ENCODE measurements around the gene ZFYVE19.
A peak's percentile ranks its signal among the peaks of the same experiment; 100 is the strongest.

The ZFYVE19 gene

DNA sequence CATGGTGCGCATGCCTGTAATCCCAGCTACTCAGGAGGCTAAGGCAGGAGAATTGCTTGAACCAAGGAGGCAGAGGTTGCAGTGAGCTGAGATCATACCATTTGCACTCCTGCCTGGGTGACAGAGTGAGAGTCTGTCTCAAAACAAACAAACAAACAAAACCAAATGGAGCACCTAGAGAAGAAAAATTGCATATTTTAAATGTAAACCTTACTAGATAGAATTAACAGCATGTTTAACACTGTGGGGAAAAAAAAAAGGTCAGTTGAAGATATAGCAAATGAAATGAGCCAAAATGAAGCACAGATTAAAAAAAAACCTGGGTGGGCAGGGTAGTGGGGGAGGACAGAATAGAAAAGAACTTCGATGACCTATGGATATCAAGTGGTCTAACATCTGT lies 14.3 kb downstream of the ZFYVE19 start:
- Mint-ChIP-seq H3K27me3 (no peaks in the 10 kb centered on the region), H3K4me3 (no peak overlapping the region), H3K9me3 (no peaks in the 10 kb centered on the region), H3K4me1 (no peaks in the 10 kb centered on the region), H3K36me3 (ENCODE audit: low read depth) (no peaks in the 10 kb centered on the region), H3K27ac (no peak overlapping the region)
- DNase-seq (no peak), ATAC-seq (no peak)

- H3K4me3 Mint-ChIP-seq, result no peak overlapping the region
- H3K9me3 Mint-ChIP-seq, result no peaks in the 10 kb centered on the region
- DNase-seq (no peak), ATAC-seq (no peak)
- H3K27ac Mint-ChIP-seq, result no peak overlapping the region
- H3K4me1 Mint-ChIP-seq, result no peaks in the 10 kb centered on the region
- H3K27me3 Mint-ChIP-seq, result no peaks in the 10 kb centered on the region
- no peaks in the 10 kb centered on the region for H3K36me3 Mint-ChIP-seq (ENCODE audit: low read depth)
Observed at GRCh38 chr15:40823572-40824343, 16.9 kb downstream of the ZFYVE19 start.

DNA sequence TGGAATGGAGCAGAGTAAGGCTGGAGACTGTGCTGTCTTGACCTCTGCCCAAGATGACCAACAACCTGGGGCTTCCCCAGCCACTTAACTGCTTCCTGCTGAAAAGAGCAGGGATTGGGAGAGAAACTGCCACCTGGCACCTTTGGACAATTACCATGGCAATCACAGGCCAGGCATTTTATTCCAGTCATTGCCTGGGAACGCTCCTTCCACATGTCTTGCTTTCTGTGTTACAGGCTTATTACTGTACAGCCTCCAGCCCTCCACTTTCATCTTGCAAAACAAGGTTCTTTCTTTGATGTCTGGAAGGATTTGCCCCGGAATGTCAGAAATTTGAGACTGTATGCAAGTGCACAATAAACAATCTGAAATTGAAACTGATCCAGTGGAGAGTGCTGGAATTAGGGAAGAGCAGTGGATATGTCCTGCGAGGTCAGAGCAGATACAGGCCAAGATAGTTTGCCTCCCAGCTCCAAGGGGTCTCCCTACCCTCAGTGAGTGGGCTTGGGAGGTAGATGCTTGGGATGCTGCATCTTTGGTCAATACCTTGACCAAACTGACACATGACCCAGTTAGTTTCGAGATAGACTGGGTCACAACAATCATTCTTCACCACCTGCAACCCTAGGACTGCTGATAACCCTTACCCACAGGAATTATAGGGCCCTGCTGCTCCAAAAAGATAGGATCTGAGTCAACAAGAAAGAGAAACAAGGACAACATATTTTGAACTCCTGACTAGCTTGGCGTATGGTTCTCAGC lies 19.0 kb downstream of the ZFYVE19 start:
- DNase-seq (no peak), ATAC-seq (no peak)
- Mint-ChIP-seq H3K9me3 (no peaks in the 10 kb centered on the region), H3K4me3 (no peak overlapping the region), H3K27me3 (no peaks in the 10 kb centered on the region), H3K27ac (no peak overlapping the region), H3K4me1 (no peaks in the 10 kb centered on the region), H3K36me3 (ENCODE audit: low read depth) (no peaks in the 10 kb centered on the region)

GRCh38 chr15:40826423-40827075 lies 19.7 kb downstream of the ZFYVE19 start:
- Mint-ChIP-seq H3K27ac (no peak overlapping the region), H3K4me3 (no peak overlapping the region), H3K27me3 (no peaks in the 10 kb centered on the region), H3K4me1 (no peaks in the 10 kb centered on the region), H3K9me3 (no peaks in the 10 kb centered on the region), H3K36me3 (ENCODE audit: low read depth) (no peaks in the 10 kb centered on the region)
- ATAC-seq (no peak), DNase-seq (no peak)

DNA sequence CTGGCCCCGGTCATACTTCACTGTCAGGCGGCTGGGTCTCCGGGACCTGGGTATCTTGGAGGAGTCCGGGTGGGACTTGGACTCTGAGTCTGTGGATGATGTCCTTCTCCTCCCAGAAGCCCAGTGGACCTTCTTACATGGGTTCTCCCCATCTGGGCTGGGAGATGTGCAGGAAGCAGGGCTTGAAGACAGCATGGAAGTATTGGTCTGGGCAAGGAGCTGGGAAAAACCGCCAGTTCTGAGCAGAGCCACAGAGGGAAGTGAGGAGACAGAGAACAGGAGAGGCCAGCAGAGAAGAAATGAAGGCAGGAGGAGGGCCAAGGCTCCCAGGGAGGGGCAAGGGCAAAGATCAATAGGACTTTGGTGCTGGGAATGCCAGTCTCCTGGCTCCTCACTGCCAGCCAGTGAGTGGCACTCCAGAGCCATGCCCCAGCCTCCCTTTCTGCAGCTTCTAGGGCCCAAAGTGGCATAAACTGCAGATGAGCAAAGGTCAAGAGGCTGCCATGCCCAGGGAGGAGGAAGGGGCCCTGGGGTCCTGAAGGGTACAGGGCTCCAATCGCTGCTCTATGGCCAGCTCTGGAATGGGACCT lies 21.7 kb downstream of the ZFYVE19 start, which contains the start of gene PPP1R14D:
Gene PPP1R14D, minus strand, starts transcription at position 262 of the 590 bp plus-strand sequence. Its CDS starts 67 bp downstream, at position 195.
- Mint-ChIP-seq H3K4me3 (no peak within 1 kb of the TSS), H3K27me3 (no peaks in the 10 kb centered on the region), H3K27ac (no peak within 1 kb of the TSS), H3K36me3 (ENCODE audit: low read depth) (no peaks in the 10 kb centered on the region), H3K9me3 (no peaks in the 10 kb centered on the region), H3K4me1 (no peaks in the 10 kb centered on the region)
- ATAC-seq, result no peak
- DNase-seq, result no peak

- no peak overlapping the region for H3K4me3 Mint-ChIP-seq
- no peaks in the 10 kb centered on the region for H3K27me3 Mint-ChIP-seq
- H3K27ac Mint-ChIP-seq, result no peak overlapping the region
- no peaks in the 10 kb centered on the region for H3K36me3 Mint-ChIP-seq (ENCODE audit: low read depth)
- no peak for DNase-seq
- H3K4me1 Mint-ChIP-seq, result no peaks in the 10 kb centered on the region
- ATAC-seq, result no peak
- no peaks in the 10 kb centered on the region for H3K9me3 Mint-ChIP-seq
Observed at GRCh38 chr15:40829115-40829514, 22.2 kb downstream of the ZFYVE19 start.

DNA sequence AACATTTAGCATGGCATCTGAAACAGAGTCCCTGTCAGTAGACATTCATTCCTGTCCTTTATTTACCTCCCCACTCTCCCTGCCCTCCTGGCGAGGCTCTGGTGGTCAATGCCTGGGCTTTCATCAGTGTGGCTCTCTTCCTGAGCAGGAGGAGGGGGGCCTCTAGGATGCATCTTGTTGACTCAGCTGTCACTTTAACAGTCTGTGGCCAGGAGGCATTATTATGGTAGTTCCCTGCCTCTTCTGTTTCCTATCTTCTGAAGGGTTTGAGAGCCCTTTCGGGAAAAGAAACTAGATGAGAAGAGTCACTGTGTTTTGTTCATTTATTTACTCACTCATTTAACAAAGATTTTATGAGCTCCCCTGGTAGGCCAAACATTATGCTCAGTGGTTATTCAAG lies 24.0 kb downstream of the ZFYVE19 start:
- no peak for DNase-seq
- no peak for ATAC-seq
- no peaks in the 10 kb centered on the region for H3K4me1 Mint-ChIP-seq
- no peak overlapping the region for H3K27ac Mint-ChIP-seq
- no peaks in the 10 kb centered on the region for H3K36me3 Mint-ChIP-seq (ENCODE audit: low read depth)
- no peaks in the 10 kb centered on the region for H3K27me3 Mint-ChIP-seq
- no peak overlapping the region for H3K4me3 Mint-ChIP-seq
- H3K9me3 Mint-ChIP-seq, result no peaks in the 10 kb centered on the region

GRCh38 chr15:40831861-40832260 lies 25.0 kb downstream of the ZFYVE19 start:
- no peak for DNase-seq
- Mint-ChIP-seq H3K27me3 (no peaks in the 10 kb centered on the region), H3K27ac (no peak overlapping the region), H3K4me3 (no peak overlapping the region), H3K9me3 (no peaks in the 10 kb centered on the region), H3K4me1 (no peaks in the 10 kb centered on the region), H3K36me3 (ENCODE audit: low read depth) (no peaks in the 10 kb centered on the region)
- no peak for ATAC-seq

GRCh38 chr15:40832903-40833302 lies 26.0 kb downstream of the ZFYVE19 start:
- ATAC-seq (no peak), DNase-seq (no peak)
- Mint-ChIP-seq H3K27me3 (no peaks in the 10 kb centered on the region), H3K9me3 (no peaks in the 10 kb centered on the region), H3K27ac (no peak overlapping the region), H3K4me3 (no peak overlapping the region), H3K4me1 (no peaks in the 10 kb centered on the region), H3K36me3 (ENCODE audit: low read depth) (no peaks in the 10 kb centered on the region)

- no peak for ATAC-seq
- no peak for DNase-seq
- Mint-ChIP-seq H3K36me3 (ENCODE audit: low read depth) (no peaks in the 10 kb centered on the region), H3K9me3 (no peaks in the 10 kb centered on the region), H3K27me3 (no peaks in the 10 kb centered on the region), H3K27ac (no peak overlapping the region), H3K4me3 (no peak overlapping the region), H3K4me1 (no peaks in the 10 kb centered on the region)
Observed at GRCh38 chr15:40836020-40836419, 29.1 kb downstream of the ZFYVE19 start.

GRCh38 chr15:40838756-40839155 lies 31.9 kb downstream of the ZFYVE19 start:
- ATAC-seq (no peak), DNase-seq (no peak)
- Mint-ChIP-seq H3K4me1 (peaks cover 4% of the 10 kb centered on the region), H3K36me3 (ENCODE audit: low read depth) (no peaks in the 10 kb centered on the region), H3K9me3 (no peaks in the 10 kb centered on the region), H3K4me3 (no peak overlapping the region), H3K27ac (no peak overlapping the region), H3K27me3 (peaks cover 14% of the 10 kb centered on the region)

GRCh38 chr15:40841741-40842140 lies 34.9 kb downstream of the ZFYVE19 start:
- H3K4me3 Mint-ChIP-seq, result no peak overlapping the region
- peaks cover 3% of the 10 kb centered on the region for H3K36me3 Mint-ChIP-seq (ENCODE audit: low read depth)
- no peaks in the 10 kb centered on the region for H3K9me3 Mint-ChIP-seq
- DNase-seq (no peak), ATAC-seq (no peak)
- peaks cover 23% of the 10 kb centered on the region for H3K27me3 Mint-ChIP-seq
- peaks cover 21% of the 10 kb centered on the region for H3K4me1 Mint-ChIP-seq
- no peak overlapping the region for H3K27ac Mint-ChIP-seq

DNA sequence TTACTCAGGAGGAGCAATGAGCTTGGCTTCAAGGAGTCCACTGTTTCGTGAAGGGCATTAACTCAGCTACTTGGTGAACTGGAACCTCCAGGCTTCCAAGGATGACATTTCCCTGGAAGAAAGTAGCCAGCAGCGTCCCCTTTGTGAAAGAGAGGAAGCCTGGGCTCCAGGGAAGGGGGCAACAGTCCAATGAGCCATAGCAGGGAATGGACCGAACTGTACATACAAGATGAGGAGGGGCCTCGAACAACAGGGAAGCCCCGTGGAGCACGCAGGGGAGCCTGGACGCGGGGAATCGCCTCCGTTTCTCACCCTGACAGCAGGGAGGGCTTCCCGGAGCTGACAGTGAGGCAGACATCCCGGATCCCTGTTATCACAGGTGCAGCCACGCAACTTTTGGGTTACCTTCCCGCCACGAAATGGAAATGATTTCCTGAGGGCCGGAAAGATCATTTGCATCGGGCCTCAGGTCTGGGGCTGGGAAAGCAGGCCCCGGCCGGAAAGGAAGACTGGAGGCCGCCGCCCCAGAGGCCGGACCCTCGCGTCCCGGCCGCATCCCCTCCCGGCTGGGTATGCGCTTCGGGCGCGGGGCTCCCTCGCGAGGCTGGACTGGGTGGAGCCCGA lies 36.5 kb downstream of the ZFYVE19 start:
- Mint-ChIP-seq H3K27me3 (peaks cover 25% of the 10 kb centered on the region), H3K9me3 (no peaks in the 10 kb centered on the region), H3K4me3 (peak overlapping the region; percentile 63), H3K4me1 (peaks cover 30% of the 10 kb centered on the region), H3K27ac (peak overlapping the region; percentile 27), H3K36me3 (ENCODE audit: low read depth) (peaks cover 3% of the 10 kb centered on the region)
- ATAC-seq, result no peak
- DNase-seq, result no peak
